SK-N-SH treated with all-trans-retinoic acid at 6 μM for 48 hours (cell line): ENCODE results near the gene TGM5.

ENCODE experiments used
- ARNTL ChIP-seq: fragments of 450-650 bp; formaldehyde crosslinking; IDR thresholded peaks from 2 replicates; pipeline ENCODE4 v1.5.0; 2020; ENCODE audit warnings: low read depth, mild to moderate bottlenecking, moderate library complexity, borderline replicate concordance
- CREB5 ChIP-seq: fragments of 250-450 bp; sonication (Bioruptor Pico); IDR thresholded peaks from 2 replicates; pipeline ENCODE4 v1.5.1; 2020; ENCODE audit warnings: low read depth, mild to moderate bottlenecking, moderate library complexity
- CSDC2 ChIP-seq: fragments of 250-450 bp; sonication (Bioruptor Pico); IDR thresholded peaks from 2 replicates; pipeline ENCODE4 v1.5.0; 2020; ENCODE audit warnings: mild to moderate bottlenecking, moderate library complexity
- CSRNP3 ChIP-seq: fragments of 250-450 bp; sonication (Bioruptor Pico); IDR thresholded peaks from 2 replicates; pipeline ENCODE4 v1.5.1; 2021; ENCODE audit warnings: mild to moderate bottlenecking, moderate library complexity
- GLIS3 ChIP-seq: fragments of 250-450 bp; sonication (Bioruptor Pico); IDR thresholded peaks from 2 replicates; pipeline ENCODE4 v1.5.0; 2020; ENCODE audit warnings: mild to moderate bottlenecking, moderate library complexity
- PATZ1 ChIP-seq: fragments of 250-450 bp; sonication (Bioruptor Pico); IDR thresholded peaks from 2 replicates; pipeline ENCODE4 v1.8.0; 2020; ENCODE audit warnings: mild to moderate bottlenecking, moderate library complexity, borderline replicate concordance
- POU6F1 ChIP-seq: fragments of 250-450 bp; sonication (Bioruptor Pico); IDR thresholded peaks from 2 replicates; pipeline ENCODE4 v1.8.0; 2021; ENCODE audit warnings: low read depth, mild to moderate bottlenecking, moderate library complexity, borderline replicate concordance
- TCF4 ChIP-seq: fragments of 250-450 bp; sonication (Bioruptor Pico); IDR thresholded peaks from 2 replicates; pipeline ENCODE4 v1.8.0; 2021; ENCODE audit warnings: mild to moderate bottlenecking, moderate library complexity, borderline replicate concordance
- TOX ChIP-seq: fragments of 250-450 bp; sonication (Bioruptor Pico); IDR thresholded peaks from 2 replicates; pipeline ENCODE4 v1.8.0; 2021; ENCODE audit warnings: mild to moderate bottlenecking, moderate library complexity, borderline replicate concordance
- TSHZ2 ChIP-seq: fragments of 250-450 bp; sonication (Bioruptor Pico); IDR thresholded peaks from 2 replicates; pipeline ENCODE4 v1.5.0; 2020; ENCODE audit warnings: mild to moderate bottlenecking, moderate library complexity
- ZC3H10 ChIP-seq: fragments of 250-450 bp; sonication (Bioruptor Pico); IDR thresholded peaks from 2 replicates; pipeline ENCODE4 v1.5.1; 2021; ENCODE audit warnings: mild to moderate bottlenecking, moderate library complexity
- ZFP3 ChIP-seq: fragments of 250-450 bp; sonication (Bioruptor Pico); IDR thresholded peaks from 2 replicates; pipeline ENCODE4 v1.5.0; 2020; ENCODE audit warnings: mild to moderate bottlenecking, moderate library complexity
- ZFP30 ChIP-seq: fragments of 450-650 bp; formaldehyde crosslinking; IDR thresholded peaks from 2 replicates; pipeline ENCODE4 v1.5.0; 2022; ENCODE audit warnings: mild to moderate bottlenecking, moderate library complexity
- ZNF8 ChIP-seq: fragments of 450-650 bp; formaldehyde crosslinking; IDR thresholded peaks from 2 replicates; pipeline ENCODE4 v1.5.0; 2020; ENCODE audit warnings: mild to moderate bottlenecking, moderate library complexity

- TF ChIP-seq ZNF8 (CRISPR knock-in tag) (no peak), ZFP30 (CRISPR knock-in tag) (no peak), CSRNP3 (CRISPR knock-in tag) (no peak), CREB5 (CRISPR knock-in tag) (no peak), TSHZ2 (CRISPR knock-in tag) (no peak), POU6F1 (CRISPR knock-in tag) (no peak), PATZ1 (CRISPR knock-in tag) (no peak), ARNTL (no peak), ZC3H10 (CRISPR knock-in tag) (no peak), ZFP3 (no peak), CSDC2 (no peak), TCF4 (CRISPR knock-in tag) (no peak), GLIS3 (no peak), TOX (CRISPR knock-in tag) (no peak)
Measured at GRCh38 chr15:43287254-43287653, 20.5 kb upstream of the TGM5 start.
